Calu3 (cell line): Measurements from ENCODE around the gene MACROH2A1. TPM values are rescaled to one million over a fixed set of nuclear protein-coding genes. Genes with fewer than 3 reads are reported as not detected.

Experiments used
- BruUV-seq: library from RNA; stranded (reverse); fragments of 400-500 nt; replicated peaks from 2 replicates; lab custom pipeline; 2021; lab: Mats Ljungman, UMichigan
- CTCF ChIA-PET: fragments of 300-600 bp; sonication (Branson Sonifier 250); formaldehyde crosslinking; loops from one replicate; lab custom pipeline; 2022; ENCODE audit warnings: antibody characterized with exemption; lab: Charles Lee
- DNase-seq: peaks from one replicate; pipeline ENCODE4 v3.0.0; 2022
- H3K27ac Mint-ChIP-seq: one replicate; pipeline ENCODE4 v1.8.0; 2022; ENCODE audit warnings: mixed read lengths; ENCODE audit not compliant: unreplicated experiment
- H3K27me3 Mint-ChIP-seq: one replicate; pipeline ENCODE4 v1.8.0; 2022; ENCODE audit warnings: mixed read lengths; ENCODE audit not compliant: unreplicated experiment
- H3K36me3 Mint-ChIP-seq: one replicate; pipeline ENCODE4 v1.8.0; 2022; ENCODE audit warnings: mild to moderate bottlenecking, moderate library complexity, mixed read lengths; ENCODE audit not compliant: insufficient read depth, unreplicated experiment
- H3K4me1 Mint-ChIP-seq: one replicate; pipeline ENCODE4 v1.8.0; 2022; ENCODE audit warnings: mild to moderate bottlenecking, low read depth, mixed read lengths; ENCODE audit not compliant: unreplicated experiment
- H3K4me3 Mint-ChIP-seq: one replicate; pipeline ENCODE4 v1.8.0; 2022; ENCODE audit warnings: mild to moderate bottlenecking, low read depth, moderate library complexity, mixed read lengths; ENCODE audit not compliant: unreplicated experiment
- H3K9me3 Mint-ChIP-seq: one replicate; pipeline ENCODE4 v1.8.0; 2022; ENCODE audit warnings: low read depth, mixed read lengths; ENCODE audit not compliant: unreplicated experiment
- intact Hi-C: fragments of 100-400 bp; cut with micrococcal nuclease; formaldehyde crosslinking; loops from one replicate; pipeline ENCODE4 v1.10.0; 2022; ENCODE audit not compliant: unreplicated experiment
- total RNA-seq: library from RNA; stranded (reverse); gene quantifications from 2 replicates; pipeline ENCODE4 v1.2.3, GENCODE V29; 2022
- TF ChIP-seq, protein P1 (sequence below): fragments of 200-600 bp; IDR thresholded peaks from one replicate; pipeline ENCODE4 v1.8.0; 2022; ENCODE audit warnings: antibody characterized with exemption; ENCODE audit not compliant: unreplicated experiment

The MACROH2A1 gene
- total RNA-seq, 1 experiment from 2014 or later, result 368 TPM

DNA sequence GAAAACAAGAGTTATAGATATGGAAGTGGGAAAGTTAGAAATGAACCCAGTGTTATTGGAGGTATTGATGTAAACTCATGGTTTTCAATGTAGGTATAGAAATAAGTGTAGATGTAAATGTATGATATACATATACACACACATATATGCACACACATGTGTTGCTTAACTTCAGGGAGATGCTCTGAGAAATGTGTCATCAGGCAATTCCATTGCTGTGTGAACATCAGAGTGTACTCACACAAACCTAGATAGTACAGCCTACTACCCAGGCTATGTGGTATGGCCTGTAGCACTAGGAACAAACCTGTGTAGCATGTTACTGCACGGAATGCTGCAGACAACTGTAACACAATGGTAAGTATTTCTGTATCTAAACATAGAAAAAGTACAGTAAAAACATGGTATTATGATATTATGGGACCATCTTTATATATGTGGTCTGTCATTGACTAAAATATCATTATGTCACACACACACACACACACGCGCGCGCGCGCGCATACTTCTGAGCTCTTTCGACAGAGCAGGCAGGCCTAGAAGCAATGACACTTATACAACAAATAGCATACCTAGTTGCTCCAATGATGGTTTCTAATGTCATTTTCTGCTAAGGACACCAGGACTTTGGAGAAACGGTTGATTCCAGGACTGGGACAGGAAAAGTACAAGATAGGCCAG is 86.6 kb downstream of the MACROH2A1 start:
- Mint-ChIP-seq H3K4me1 (no peaks in the 10 kb centered on the region), H3K9me3 (no peaks in the 10 kb centered on the region), H3K4me3 (no peak overlapping the region), H3K36me3 (no peaks in the 10 kb centered on the region), H3K27me3 (peaks cover 54% of the 10 kb centered on the region), H3K27ac (no peak overlapping the region)
- DNase-seq, result no peak
- intact Hi-C loops, result no loop called here
- no TSS peak for BruUV-seq
- CTCF ChIA-PET, result interaction anchor here (0.8 kb wide), 1 partner anchor 16 kb away, joined by 3 read pairs; no protein-coding TSS in a partner anchor
- TF ChIP-seq, protein P1, sequence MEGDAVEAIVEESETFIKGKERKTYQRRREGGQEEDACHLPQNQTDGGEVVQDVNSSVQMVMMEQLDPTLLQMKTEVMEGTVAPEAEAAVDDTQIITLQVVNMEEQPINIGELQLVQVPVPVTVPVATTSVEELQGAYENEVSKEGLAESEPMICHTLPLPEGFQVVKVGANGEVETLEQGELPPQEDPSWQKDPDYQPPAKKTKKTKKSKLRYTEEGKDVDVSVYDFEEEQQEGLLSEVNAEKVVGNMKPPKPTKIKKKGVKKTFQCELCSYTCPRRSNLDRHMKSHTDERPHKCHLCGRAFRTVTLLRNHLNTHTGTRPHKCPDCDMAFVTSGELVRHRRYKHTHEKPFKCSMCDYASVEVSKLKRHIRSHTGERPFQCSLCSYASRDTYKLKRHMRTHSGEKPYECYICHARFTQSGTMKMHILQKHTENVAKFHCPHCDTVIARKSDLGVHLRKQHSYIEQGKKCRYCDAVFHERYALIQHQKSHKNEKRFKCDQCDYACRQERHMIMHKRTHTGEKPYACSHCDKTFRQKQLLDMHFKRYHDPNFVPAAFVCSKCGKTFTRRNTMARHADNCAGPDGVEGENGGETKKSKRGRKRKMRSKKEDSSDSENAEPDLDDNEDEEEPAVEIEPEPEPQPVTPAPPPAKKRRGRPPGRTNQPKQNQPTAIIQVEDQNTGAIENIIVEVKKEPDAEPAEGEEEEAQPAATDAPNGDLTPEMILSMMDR, result no peak

DNA sequence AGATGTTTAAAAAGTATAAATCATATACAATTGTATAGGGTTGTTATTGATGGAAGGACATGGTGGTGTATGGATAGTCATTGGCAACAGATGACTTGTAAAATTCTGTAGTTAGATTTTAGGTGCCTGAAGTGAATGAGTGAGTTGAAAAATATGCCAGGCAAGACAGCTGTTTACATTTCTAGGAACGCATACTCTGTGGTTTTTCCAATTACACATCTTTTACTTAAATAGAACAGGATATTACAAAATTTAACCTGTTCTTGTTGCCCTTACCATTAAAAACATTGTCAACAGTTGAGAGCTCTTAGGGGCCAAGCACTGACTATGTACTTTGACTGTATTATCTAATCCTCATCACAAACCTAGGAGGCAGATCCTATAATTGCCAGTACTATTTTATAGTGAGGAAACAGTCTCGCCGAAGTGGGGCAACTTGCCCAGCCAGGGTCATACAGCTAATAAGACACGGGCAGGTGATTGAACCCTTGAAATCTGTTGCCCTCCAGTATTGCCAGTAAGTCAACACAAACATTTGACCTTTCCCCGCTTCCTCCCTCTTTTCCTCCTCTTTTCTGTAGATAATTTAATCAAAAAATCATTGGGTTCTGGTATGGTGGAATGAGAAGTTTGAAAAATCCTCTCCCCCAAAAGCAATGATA is 88.6 kb downstream of the MACROH2A1 start:
- peaks cover 34% of the 10 kb centered on the region for H3K27me3 Mint-ChIP-seq
- intact Hi-C loops, result no loop called here
- CTCF ChIA-PET, result no interaction called here
- no TSS peak for BruUV-seq
- H3K9me3 Mint-ChIP-seq, result no peaks in the 10 kb centered on the region
- H3K36me3 Mint-ChIP-seq, result no peaks in the 10 kb centered on the region
- H3K4me1 Mint-ChIP-seq, result no peaks in the 10 kb centered on the region
- no peak overlapping the region for H3K4me3 Mint-ChIP-seq
- no peak overlapping the region for H3K27ac Mint-ChIP-seq
- no peak for DNase-seq
- TF ChIP-seq, protein P1, result no peak

DNA sequence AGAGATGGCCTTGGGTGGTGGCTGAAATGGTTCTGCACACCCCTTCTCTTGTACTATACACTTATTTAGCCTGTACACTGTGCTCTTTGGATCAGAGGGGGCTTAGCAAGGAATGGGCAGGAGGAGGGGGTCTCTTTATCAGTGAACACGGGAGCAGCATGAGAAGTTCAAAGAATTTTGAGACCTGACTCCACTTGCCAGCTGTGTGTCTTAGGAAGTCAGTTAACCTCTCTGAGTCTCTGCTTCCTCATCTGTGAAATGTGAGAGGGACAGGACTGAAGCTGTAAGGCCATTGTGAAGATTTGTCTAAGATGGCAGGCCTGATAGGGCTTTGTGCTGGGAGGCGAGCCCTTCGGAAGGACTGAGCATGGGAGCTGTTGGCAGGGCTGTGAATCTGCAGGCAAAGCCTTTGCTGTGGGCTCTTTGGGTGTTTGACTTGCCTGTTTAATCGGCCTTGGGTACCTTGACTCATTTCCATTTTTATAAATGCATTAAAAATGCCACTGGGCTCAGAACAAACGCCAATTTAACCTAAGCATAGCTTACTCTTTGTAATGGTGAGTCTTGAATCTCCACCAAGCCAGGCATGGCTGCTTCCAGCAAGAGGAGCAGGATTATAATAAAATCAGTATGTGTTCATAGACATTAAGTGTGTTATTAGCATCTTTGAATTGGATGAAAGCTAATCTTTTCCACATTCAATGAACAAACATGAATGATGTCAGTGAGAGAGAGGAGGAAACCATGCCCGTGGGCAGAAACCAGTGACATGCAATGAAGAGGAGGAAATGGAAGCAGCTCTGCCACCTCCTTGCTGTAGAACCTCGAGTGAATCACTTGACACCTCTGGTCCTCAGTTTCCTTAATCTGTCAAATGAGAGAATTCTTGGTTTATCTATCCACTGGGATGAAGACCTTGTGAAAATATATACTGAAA is 89.4 kb downstream of the MACROH2A1 start:
- intact Hi-C loops, result no loop called here
- H3K9me3 Mint-ChIP-seq, result no peaks in the 10 kb centered on the region
- no peak for DNase-seq
- no peaks in the 10 kb centered on the region for H3K36me3 Mint-ChIP-seq
- BruUV-seq, result no TSS peak
- TF ChIP-seq, protein P1, result no peak
- H3K4me1 Mint-ChIP-seq, result no peaks in the 10 kb centered on the region
- CTCF ChIA-PET, result no interaction called here
- no peak overlapping the region for H3K4me3 Mint-ChIP-seq
- peaks cover 30% of the 10 kb centered on the region for H3K27me3 Mint-ChIP-seq
- no peak overlapping the region for H3K27ac Mint-ChIP-seq

DNA sequence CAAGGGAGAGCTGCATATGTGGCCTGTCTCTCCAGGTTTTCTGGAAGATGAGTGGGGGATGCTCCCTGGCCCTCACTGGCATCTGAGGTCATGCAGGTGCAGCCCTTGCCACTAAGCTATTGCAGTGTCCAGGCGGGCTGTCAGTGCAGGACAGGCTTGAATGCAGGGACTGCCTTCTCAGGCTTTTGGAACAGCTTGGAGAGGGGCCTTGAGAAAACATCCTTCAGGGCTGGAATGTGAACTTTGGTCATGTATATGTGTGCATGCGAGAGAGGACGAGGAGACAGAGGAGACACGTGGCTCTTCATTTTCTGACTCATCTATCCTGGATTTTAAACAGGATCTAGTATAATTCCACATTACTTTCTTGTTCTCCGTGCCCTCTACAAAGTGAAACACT is 90.3 kb downstream of the MACROH2A1 start:
- intact Hi-C loops, result no loop called here
- TF ChIP-seq, protein P1, result no peak
- Mint-ChIP-seq H3K36me3 (no peaks in the 10 kb centered on the region), H3K27me3 (peaks cover 33% of the 10 kb centered on the region), H3K27ac (no peak overlapping the region), H3K4me1 (no peaks in the 10 kb centered on the region), H3K9me3 (no peaks in the 10 kb centered on the region), H3K4me3 (no peak overlapping the region)
- CTCF ChIA-PET, result no interaction called here
- BruUV-seq, result no TSS peak
- no peak for DNase-seq
